H9 (cell line): ENCODE data around the gene MIER1. TPM values are rescaled to one million over a fixed set of nuclear protein-coding genes. Genes with fewer than 3 reads are reported as not detected.

ENCODE experiments used
- DNase-seq: peaks from one replicate; pipeline ENCODE4 v3.0.0-alpha.2; 2017
- H2AFZ ChIP-seq: one replicate; pipeline ENCODE4 v1.6.1; 2013; ENCODE audit warnings: mild to moderate bottlenecking, low read length, control low read depth, moderate library complexity
- H2AK5ac ChIP-seq: 2 replicates; pipeline ENCODE4 v1.6.1; 2013; ENCODE audit warnings: low read length, control low read depth, mixed read lengths; ENCODE audit not compliant: insufficient read length
- H2BK120ac ChIP-seq: one replicate; pipeline ENCODE4 v1.6.1; 2013; ENCODE audit warnings: low read depth, mild to moderate bottlenecking, low read length, control low read depth, inconsistent platforms; ENCODE audit not compliant: poor library complexity, severe bottlenecking
- H2BK12ac ChIP-seq: 2 replicates; pipeline ENCODE4 v1.6.1; 2013; ENCODE audit warnings: low read length, control low read depth, mixed read lengths, low read depth; ENCODE audit not compliant: insufficient read length
- H2BK15ac ChIP-seq: 2 replicates; pipeline ENCODE4 v1.6.1; 2013; ENCODE audit warnings: low read depth, low read length, control low read depth
- H2BK20ac ChIP-seq: one replicate; pipeline ENCODE4 v1.6.1; 2013; ENCODE audit warnings: low read depth, mild to moderate bottlenecking, low read length, control low read depth, inconsistent platforms; ENCODE audit not compliant: poor library complexity, severe bottlenecking
- H2BK5ac ChIP-seq: 2 replicates; pipeline ENCODE4 v1.6.1; 2013; ENCODE audit warnings: low read length, control low read depth, mixed read lengths; ENCODE audit not compliant: insufficient read length
- H3K14ac ChIP-seq: 2 replicates; pipeline ENCODE4 v1.6.1; 2013; ENCODE audit warnings: low read length, control low read depth; ENCODE audit not compliant: insufficient read depth
- H3K18ac ChIP-seq: 2 replicates; pipeline ENCODE4 v1.6.1; 2013; ENCODE audit warnings: low read depth, mild to moderate bottlenecking, mixed read lengths, low read length, control low read depth; ENCODE audit not compliant: insufficient read length
- H3K23ac ChIP-seq: 2 replicates; pipeline ENCODE4 v1.6.1; 2013; ENCODE audit warnings: low read length, control low read depth, mixed read lengths, low read depth; ENCODE audit not compliant: insufficient read length
- H3K23me2 ChIP-seq: 2 replicates; pipeline ENCODE4 v1.6.1; 2013; ENCODE audit warnings: low read depth, mild to moderate bottlenecking, mixed read lengths, low read length, control low read depth; ENCODE audit not compliant: insufficient read length, poor library complexity, severe bottlenecking
- H3K27ac ChIP-seq: 2 replicates; pipeline ENCODE4 v1.5.1; 2013; ENCODE audit warnings: low read length, control low read depth, mixed read lengths, low read depth; ENCODE audit not compliant: insufficient read length
- H3K27me3 ChIP-seq: 2 replicates; pipeline ENCODE4 v1.6.1; 2013; ENCODE audit warnings: low read length, control low read depth, inconsistent platforms; ENCODE audit not compliant: insufficient read depth
- H3K4ac ChIP-seq: 2 replicates; pipeline ENCODE4 v1.6.1; 2013; ENCODE audit warnings: low read depth, mild to moderate bottlenecking, control low read depth, inconsistent platforms, low read length, moderate library complexity
- H3K4me1 ChIP-seq: 2 replicates; pipeline ENCODE4 v1.6.1; 2013; ENCODE audit warnings: low read length, control low read depth, inconsistent platforms; ENCODE audit not compliant: insufficient read depth
- H3K4me2 ChIP-seq: 2 replicates; pipeline ENCODE4 v1.6.1; 2013; ENCODE audit warnings: low read length, control low read depth, mixed read lengths; ENCODE audit not compliant: insufficient read length, insufficient read depth
- H3K56ac ChIP-seq: 2 replicates; pipeline ENCODE4 v1.6.1; 2013; ENCODE audit warnings: low read depth, mild to moderate bottlenecking, mixed read lengths, low read length, control low read depth; ENCODE audit not compliant: insufficient read length
- H3K79me1 ChIP-seq: 2 replicates; pipeline ENCODE4 v1.6.1; 2013; ENCODE audit warnings: low read depth, mild to moderate bottlenecking, moderate library complexity, low read length, control low read depth, inconsistent platforms; ENCODE audit not compliant: insufficient read depth, poor library complexity, severe bottlenecking
- H3K79me2 ChIP-seq: 2 replicates; pipeline ENCODE4 v1.6.1; 2013; ENCODE audit warnings: low read length, control low read depth, inconsistent platforms; ENCODE audit not compliant: insufficient read depth
- H3K9ac ChIP-seq: 2 replicates; pipeline ENCODE4 v1.6.1; 2013; ENCODE audit warnings: low read length, control low read depth, mixed read lengths; ENCODE audit not compliant: insufficient read length; ENCODE audit errors: extremely low read depth
- H3K9me3 ChIP-seq: one replicate; pipeline ENCODE4 v1.6.1; 2013; ENCODE audit warnings: low read depth, low read length, inconsistent platforms; ENCODE audit not compliant: control insufficient read depth
- H3T11ph ChIP-seq: one replicate; pipeline ENCODE4 v1.6.1; 2013; ENCODE audit warnings: mild to moderate bottlenecking, low read length, control low read depth, inconsistent platforms
- H4K20me1 ChIP-seq: one replicate; pipeline ENCODE4 v1.6.1; 2013; ENCODE audit not compliant: control insufficient read depth, insufficient read length, insufficient read depth
- H4K5ac ChIP-seq: 2 replicates; pipeline ENCODE4 v1.6.1; 2013; ENCODE audit warnings: low read depth, mild to moderate bottlenecking, mixed read lengths, low read length, control low read depth; ENCODE audit not compliant: insufficient read length
- H4K8ac ChIP-seq: replicated peaks from 2 replicates; pipeline ENCODE4 v1.6.1; 2013; ENCODE audit warnings: low read length, control low read depth, mixed read lengths, low read depth; ENCODE audit not compliant: insufficient read length
- H4K91ac ChIP-seq: 2 replicates; pipeline ENCODE4 v1.6.1; 2013; ENCODE audit warnings: low read depth, mild to moderate bottlenecking, moderate library complexity, mixed read lengths, low read length, control low read depth; ENCODE audit not compliant: insufficient read length
- H3K27ac Mint-ChIP-seq, 3 experiments: 2 replicates in 2 of 3; 3 replicates in 1 of 3; pipeline ENCODE4 v1.8.0; 2020 to 2021; ENCODE audit warnings: mixed read lengths in 3 of 3, mild to moderate bottlenecking in 1 of 3, moderate library complexity in 1 of 3
- H3K27me3 Mint-ChIP-seq: 2 replicates; pipeline ENCODE4 v1.8.0; 2021; ENCODE audit warnings: low read depth, mild to moderate bottlenecking, moderate library complexity, mixed read lengths
- H3K36me3 Mint-ChIP-seq, 3 experiments: 2 replicates in 2 of 3; 3 replicates in 1 of 3; pipeline ENCODE4 v1.8.0; 2020 to 2021; ENCODE audit warnings: low read depth in 3 of 3, mixed read lengths in 3 of 3; ENCODE audit not compliant: insufficient read depth in 1 of 3
- H3K4me1 Mint-ChIP-seq, 2 experiments: 2 replicates each; pipeline ENCODE4 v1.8.0; 2020; ENCODE audit warnings: mixed read lengths in 2 of 2
- H3K4me3 Mint-ChIP-seq, 2 experiments: 2 replicates in 1 of 2; 3 replicates in 1 of 2; pipeline ENCODE4 v1.8.0; 2020 to 2021; ENCODE audit warnings: mild to moderate bottlenecking in 2 of 2, mixed read lengths in 2 of 2, moderate library complexity in 1 of 2
- H3K9me3 Mint-ChIP-seq, 2 experiments: 2 replicates in 1 of 2; 3 replicates in 1 of 2; pipeline ENCODE4 v1.8.0; 2020; ENCODE audit warnings: mild to moderate bottlenecking in 2 of 2, mixed read lengths in 2 of 2, moderate library complexity in 1 of 2
- WGBS: extraction: QIAGEN DNeasy Blood & Tissue Kit; methylation state at CpG from one replicate; pipeline ENCODE4 v1.1.7; 2013; ENCODE audit warnings: missing lambda C conversion rate, low lambda C conversion rate, mixed read lengths; ENCODE audit not compliant: insufficient read length; ENCODE audit errors: extremely low coverage; 5-methylcytosine and 5-hydroxymethylcytosine counted together
- total RNA-seq: library from RNA; stranded (reverse); gene quantifications from 2 replicates; pipeline ENCODE4 v1.2.1, GENCODE V29; 2021
- TF ChIP-seq, protein P1 (sequence below): fragments of 200-600 bp; sonication (generic); conservative IDR thresholded peaks from 3 replicates; pipeline ENCODE4 v1.8.0; 2021; ENCODE audit warnings: antibody characterized with exemption, mild to moderate bottlenecking

Gene MIER1
- total RNA-seq, 1 experiment from 2014 or later: 28.5 TPM

DNA sequence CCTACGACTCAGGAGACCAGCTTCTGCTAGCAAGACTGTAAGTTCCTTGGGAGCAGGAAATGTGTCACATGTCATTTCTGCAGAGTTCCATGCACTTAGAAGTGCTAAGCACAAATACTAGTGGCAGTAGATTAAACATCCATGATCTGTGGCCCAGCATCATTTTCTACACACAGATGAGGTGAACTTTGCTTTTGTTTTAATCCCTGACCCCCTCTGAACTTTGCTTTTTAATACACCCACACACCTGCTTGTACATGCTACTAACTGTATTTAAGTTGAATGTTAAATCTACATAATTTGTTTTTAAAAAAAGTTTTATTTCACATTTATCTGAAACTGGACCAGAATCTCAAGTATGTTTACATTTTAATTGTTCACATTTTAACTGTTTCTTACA lies 104.7 kb downstream of the MIER1 start:
- H3K27ac Mint-ChIP-seq: no peak overlapping the region
- WGBS: no CpG with 5 or more reads among the region's 1 CpG

More for the DNA sequence above, 104.7 kb downstream of the MIER1 start:
- H3K4ac ChIP-seq: no peak overlapping the region
- H3K27me3 ChIP-seq: no peaks in the 10 kb centered on the region
- H3K23ac ChIP-seq: no peak overlapping the region
- no peak overlapping the region for H2BK12ac ChIP-seq
- no peak overlapping the region for H3K9ac ChIP-seq
- H2BK15ac ChIP-seq: no peak overlapping the region
- no peak for DNase-seq
- H3K4me2 ChIP-seq: no peak overlapping the region
- peaks cover 0 to 6% of the 10 kb centered on the region in 2 experiments; a peak in 4 of 5 replicates for H3K9me3 Mint-ChIP-seq
- no peak overlapping the region for H3K18ac ChIP-seq
- no peaks in the 10 kb centered on the region for H3K4me1 Mint-ChIP-seq
- H4K5ac ChIP-seq: no peak overlapping the region
- no peak overlapping the region for H3K14ac ChIP-seq
- no peak overlapping the region for H4K91ac ChIP-seq
- H3K23me2 ChIP-seq: no peaks in the 10 kb centered on the region
- no peaks in the 10 kb centered on the region for H3K79me1 ChIP-seq
- H3K79me2 ChIP-seq: no peaks in the 10 kb centered on the region
- TF ChIP-seq, protein P1, sequence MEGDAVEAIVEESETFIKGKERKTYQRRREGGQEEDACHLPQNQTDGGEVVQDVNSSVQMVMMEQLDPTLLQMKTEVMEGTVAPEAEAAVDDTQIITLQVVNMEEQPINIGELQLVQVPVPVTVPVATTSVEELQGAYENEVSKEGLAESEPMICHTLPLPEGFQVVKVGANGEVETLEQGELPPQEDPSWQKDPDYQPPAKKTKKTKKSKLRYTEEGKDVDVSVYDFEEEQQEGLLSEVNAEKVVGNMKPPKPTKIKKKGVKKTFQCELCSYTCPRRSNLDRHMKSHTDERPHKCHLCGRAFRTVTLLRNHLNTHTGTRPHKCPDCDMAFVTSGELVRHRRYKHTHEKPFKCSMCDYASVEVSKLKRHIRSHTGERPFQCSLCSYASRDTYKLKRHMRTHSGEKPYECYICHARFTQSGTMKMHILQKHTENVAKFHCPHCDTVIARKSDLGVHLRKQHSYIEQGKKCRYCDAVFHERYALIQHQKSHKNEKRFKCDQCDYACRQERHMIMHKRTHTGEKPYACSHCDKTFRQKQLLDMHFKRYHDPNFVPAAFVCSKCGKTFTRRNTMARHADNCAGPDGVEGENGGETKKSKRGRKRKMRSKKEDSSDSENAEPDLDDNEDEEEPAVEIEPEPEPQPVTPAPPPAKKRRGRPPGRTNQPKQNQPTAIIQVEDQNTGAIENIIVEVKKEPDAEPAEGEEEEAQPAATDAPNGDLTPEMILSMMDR: no peak
- no peaks in the 10 kb centered on the region for H4K20me1 ChIP-seq
- no peak overlapping the region for H3K56ac ChIP-seq
- H3K4me1 ChIP-seq: no peaks in the 10 kb centered on the region
- no peak overlapping the region for H2BK5ac ChIP-seq
- peaks cover 0 to 3% (median under 1%) of the 10 kb centered on the region in 3 experiments; a peak in 4 of 7 replicates for H3K36me3 Mint-ChIP-seq
- no peak overlapping the region for H2AK5ac ChIP-seq
- no peaks in the 10 kb centered on the region for H3K27me3 Mint-ChIP-seq
- H3T11ph ChIP-seq: no peak overlapping the region
- no peak overlapping the region for H4K8ac ChIP-seq
- no peak overlapping the region for H2BK20ac ChIP-seq
- H2AFZ ChIP-seq: no peak overlapping the region
- H2BK120ac ChIP-seq: no peak overlapping the region
- no peaks in the 10 kb centered on the region for H3K9me3 ChIP-seq
- no peak overlapping the region for H3K27ac ChIP-seq
- no peak overlapping the region for H3K4me3 Mint-ChIP-seq
